Breast epithelium (tissue), 4 donors: ENCODE results near the gene FAM222A. TPM values are rescaled to one million over a fixed set of nuclear protein-coding genes. Genes with fewer than 3 reads are reported as not detected.

Source experiments
- DNase-seq, 2 donors: peaks; one replicate each; pipeline ENCODE4 v3.0.0-alpha.2; 2019; ENCODE audit warnings: low spot score in 2 of 2
- H3K27ac ChIP-seq, 2 donors: fragments of 200-600 bp; sonication (generic) in 1 of 2; one replicate each; pipeline ENCODE4 v1.5.1; 2016 to 2019; ENCODE audit warnings: mild to moderate bottlenecking in 1 of 2
- H3K27me3 ChIP-seq, 2 donors: fragments of 200-600 bp; sonication (generic) in 1 of 2; one replicate each; pipeline versions ENCODE4 v1.5.1 to v1.6.0; 2017 to 2019; ENCODE audit warnings: control low read depth in 1 of 2, mild to moderate bottlenecking in 1 of 2
- H3K36me3 ChIP-seq: fragments of 200-600 bp; one replicate; pipeline ENCODE4 v1.5.1; 2019
- H3K4me1 ChIP-seq, 2 donors: fragments of 200-600 bp; sonication (generic); one replicate each; pipeline ENCODE4 v1.5.1; 2016 to 2019; ENCODE audit warnings: control low read depth in 1 of 2
- H3K4me3 ChIP-seq, 3 donors: fragments of 200-600 bp; sonication (generic); 1 replicate in 2 of 3; 2 replicates in 1 of 3; pipeline ENCODE4 v1.5.1; 2016 to 2019; ENCODE audit warnings: mild to moderate bottlenecking in 3 of 3, moderate library complexity in 2 of 3
- H3K9me3 ChIP-seq, 2 donors: fragments of 200-600 bp; sonication (generic) in 1 of 2; one replicate each; pipeline ENCODE4 v1.5.1; 2016 to 2019; ENCODE audit warnings: control low read depth in 1 of 2
- CTCF ChIP-seq, 3 donors: fragments of 450-650 bp; IDR thresholded peaks; one replicate each; pipeline ENCODE4 v1.5.1; 2016 to 2017; ENCODE audit warnings: antibody characterized with exemption in 3 of 3, mild to moderate bottlenecking in 3 of 3, moderate library complexity in 3 of 3
- POLR2A ChIP-seq: fragments of 450-650 bp; IDR thresholded peaks from one replicate; pipeline ENCODE4 v1.6.1; 2016; ENCODE audit warnings: antibody characterized with exemption, mild to moderate bottlenecking, moderate library complexity
- POLR2AphosphoS5 ChIP-seq, 3 donors: sonication (generic); formaldehyde crosslinking; IDR thresholded peaks; one replicate each; pipeline ENCODE4 v1.6.1; 2017; ENCODE audit warnings: antibody characterized with exemption in 3 of 3
- intact Hi-C: fragments of 100-400 bp; cut with DNase I; formaldehyde crosslinking; loops from one replicate; pipeline ENCODE4 v1.15.1; 2023; ENCODE audit warnings: low total_unique reads
- total RNA-seq, 3 donors: library from RNA; depleted of rRNA; stranded (reverse); fragments of >200 nt; gene quantifications; one replicate each; pipeline ENCODE4 v1.1.0, GENCODE V29; 2016

Gene FAM222A
- 1 to 10 TPM in 2 of 3 donors, under 1 TPM in 1; 0.32 to 7.3 (median 1.3) TPM for total RNA-seq

DNA sequence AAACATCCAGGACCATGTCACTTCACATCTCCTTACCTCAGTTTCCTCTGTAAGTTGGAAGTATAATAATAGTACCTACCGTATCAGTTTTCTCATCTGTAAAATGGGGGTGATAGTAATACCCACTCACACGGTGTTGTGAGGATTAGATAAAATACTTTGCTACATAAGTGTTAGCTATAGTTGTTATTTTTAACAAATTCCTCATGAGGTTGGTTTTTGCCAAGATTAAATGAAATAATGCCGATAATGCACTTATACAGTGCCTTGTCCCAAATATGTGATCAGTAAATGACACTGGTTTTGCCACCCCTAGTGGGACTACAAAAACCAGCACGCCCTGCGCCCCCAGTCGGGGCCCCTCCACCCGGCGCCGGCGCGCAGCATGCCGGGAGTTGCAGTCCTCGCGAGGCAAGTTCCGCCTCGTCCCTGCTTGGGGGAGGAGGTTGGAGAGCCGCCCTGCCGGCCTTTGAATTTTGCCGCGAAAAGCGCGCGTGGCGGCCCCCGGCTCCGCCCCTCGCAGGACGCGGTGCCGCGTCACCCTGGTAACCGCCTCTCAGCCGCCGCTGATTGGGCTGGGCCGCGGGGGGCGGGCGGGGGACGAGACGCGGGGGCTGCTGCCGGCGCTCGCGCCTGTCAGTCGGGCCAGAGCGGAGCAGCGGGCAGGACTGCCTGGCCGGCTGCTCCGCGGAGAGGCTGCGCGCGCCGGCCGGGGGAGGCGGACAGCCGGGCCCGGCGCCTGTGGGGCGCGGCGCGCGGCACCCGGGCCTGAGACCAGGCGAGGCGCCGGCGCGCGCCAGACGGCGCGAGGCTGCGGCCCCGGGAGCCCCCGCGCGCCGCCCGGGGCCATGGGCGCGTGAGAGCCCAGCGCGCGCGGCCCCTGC, at the start of gene FAM222A:
TSS of gene FAM222A (plus strand) at position 639 of the 884 bp plus-strand sequence. CDS start 30,322 bp downstream, outside the sequence.
- no peaks in the 10 kb centered on the region for H3K4me1 ChIP-seq
- peak; percentile 21 to 68 (median 55) for TF ChIP-seq POLR2AphosphoS5 (IDR thresholded peaks at IDR 0.05)
- TF ChIP-seq POLR2A: no peak
- peak; percentile 15 to 43 (median 17) for TF ChIP-seq CTCF (IDR thresholded peaks at IDR 0.05)
- peak; percentile 96 for DNase-seq
- no peaks in the 10 kb centered on the region for H3K9me3 ChIP-seq
- H3K27ac ChIP-seq: peak within 1 kb of the TSS; percentile 11 to 70
- peak within 1 kb of the TSS; percentile 62 to 73 (median 71) for H3K4me3 ChIP-seq
- no peaks in the 10 kb centered on the region for H3K36me3 ChIP-seq
- intact Hi-C loops: no loop called here
- H3K27me3 ChIP-seq: peaks cover 0 to 9% of the 10 kb centered on the region in 2 donors

GRCh38 chr12:109664402-109664801, 49.2 kb upstream of the FAM222A start:
- H3K9me3 ChIP-seq: no peaks in the 10 kb centered on the region
- no peaks in the 10 kb centered on the region for H3K36me3 ChIP-seq
- no peaks in the 10 kb centered on the region for H3K4me1 ChIP-seq
- H3K4me3 ChIP-seq: no peak overlapping the region
- TF ChIP-seq POLR2A: no peak
- TF ChIP-seq CTCF (IDR thresholded peaks at IDR 0.05): no peak
- no peak for TF ChIP-seq POLR2AphosphoS5 (IDR thresholded peaks at IDR 0.05)
- H3K27me3 ChIP-seq: no peaks in the 10 kb centered on the region
- no peak overlapping the region for H3K27ac ChIP-seq
- intact Hi-C loops: no loop called here
- no peak for DNase-seq

DNA sequence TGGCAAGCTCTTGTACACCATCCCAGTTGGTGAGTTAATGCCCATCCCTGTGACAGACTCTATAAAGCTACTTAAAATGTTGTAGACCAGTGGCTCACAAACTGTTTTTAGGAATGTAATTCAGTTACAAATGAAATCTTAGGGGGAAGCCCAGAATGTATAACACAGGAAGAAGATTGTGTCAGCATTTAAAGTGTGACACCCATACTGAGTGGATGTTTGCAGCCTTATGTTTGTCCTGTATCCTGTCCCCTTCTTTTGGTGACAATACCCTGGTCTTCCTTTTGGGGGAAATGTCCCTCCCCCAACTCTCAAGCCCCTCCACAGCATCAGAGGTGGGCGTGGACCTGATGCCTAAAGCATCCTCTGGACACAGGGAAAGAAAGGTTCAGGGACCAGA, 47.6 kb upstream of the FAM222A start:
- Histone ChIP-seq H3K4me3 (no peak overlapping the region), H3K27me3 (no peaks in the 10 kb centered on the region), H3K36me3 (no peaks in the 10 kb centered on the region), H3K27ac (no peak overlapping the region), H3K4me1 (no peaks in the 10 kb centered on the region), H3K9me3 (no peaks in the 10 kb centered on the region)
- no peak for DNase-seq
- intact Hi-C loops: no loop called here
- TF ChIP-seq POLR2A: no peak
- no peak for TF ChIP-seq CTCF (IDR thresholded peaks at IDR 0.05)
- no peak for TF ChIP-seq POLR2AphosphoS5 (IDR thresholded peaks at IDR 0.05)

DNA sequence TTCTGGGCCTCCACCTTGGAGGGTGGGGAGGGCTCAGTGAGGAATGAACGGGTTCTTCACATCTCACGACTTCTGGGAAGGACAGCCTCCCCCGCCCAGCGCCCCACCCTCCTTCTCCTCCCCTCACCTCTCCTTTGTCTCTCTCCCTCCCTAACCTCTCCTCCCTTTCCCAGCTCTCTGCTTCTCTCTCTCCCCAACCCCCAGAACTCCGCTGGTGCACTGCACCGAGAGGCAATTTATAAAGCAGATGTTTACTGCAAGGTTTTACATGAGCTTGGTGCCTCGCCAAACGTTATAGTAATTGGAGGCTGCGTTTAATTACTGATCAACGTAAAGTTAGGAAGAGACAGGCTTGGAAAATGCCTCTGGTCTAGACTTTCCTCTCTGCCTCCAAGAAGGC, 42.9 kb upstream of the FAM222A start:
- Histone ChIP-seq H3K27me3 (no peaks in the 10 kb centered on the region), H3K36me3 (no peaks in the 10 kb centered on the region), H3K9me3 (no peaks in the 10 kb centered on the region), H3K27ac (no peak overlapping the region), H3K4me3 (no peak overlapping the region), H3K4me1 (no peaks in the 10 kb centered on the region)
- intact Hi-C loops: no loop called here
- TF ChIP-seq POLR2A (no peak), CTCF (IDR thresholded peaks at IDR 0.05) (no peak), POLR2AphosphoS5 (IDR thresholded peaks at IDR 0.05) (no peak)
- DNase-seq: no peak

GRCh38 chr12:109671502-109671901, 42.1 kb upstream of the FAM222A start:
- intact Hi-C loops: no loop called here
- no peak for DNase-seq
- H3K4me1 ChIP-seq: no peaks in the 10 kb centered on the region
- H3K4me3 ChIP-seq: no peak overlapping the region
- H3K27ac ChIP-seq: no peak overlapping the region
- H3K9me3 ChIP-seq: no peaks in the 10 kb centered on the region
- TF ChIP-seq POLR2A (no peak), CTCF (IDR thresholded peaks at IDR 0.05) (no peak), POLR2AphosphoS5 (IDR thresholded peaks at IDR 0.05) (no peak)
- H3K36me3 ChIP-seq: no peaks in the 10 kb centered on the region
- no peaks in the 10 kb centered on the region for H3K27me3 ChIP-seq
